ENCODE results near the gene TRPM5. TPM values are rescaled to one million over a fixed set of nuclear protein-coding genes. Genes with fewer than 3 reads are reported as not detected.

TRPM5 gene
- total and polyA plus RNA-seq, 2 of the 8 experiments (the other 6 are each of a cell fraction or from before 2014, with no cell fraction given): 0.02 TPM; not detected in 1

Other genes starting within 250 kb of the TRPM5 start
- gene ASCL2, start 173.9 kb downstream of the TRPM5 start, total RNA-seq (2021; fragmentation: NEBNext Ultra II Directional; extraction: Animal tissue kit (Norgen Biotek cat#: 25700)): 0.23 and 0.56 TPM in 2 replicates
- 0.41 and 0.51 TPM in 2 replicates for gene ASCL2, start 173.9 kb downstream of the TRPM5 start, polyA plus RNA-seq (2011; rRNA removed)
- not detected in 2 replicates for gene C11orf21, start 142.6 kb downstream of the TRPM5 start, total RNA-seq (2021; fragmentation: NEBNext Ultra II Directional; extraction: Animal tissue kit (Norgen Biotek cat#: 25700))
- gene C11orf21, start 142.6 kb downstream of the TRPM5 start, polyA plus RNA-seq (2011; rRNA removed): not detected in 2 replicates
- not detected in 2 replicates for gene TSPAN32, start 142.5 kb downstream of the TRPM5 start, total RNA-seq (2021; fragmentation: NEBNext Ultra II Directional; extraction: Animal tissue kit (Norgen Biotek cat#: 25700))
- not detected in 2 replicates for gene TSPAN32, start 142.5 kb downstream of the TRPM5 start, polyA plus RNA-seq (2011; rRNA removed)
- 238 and 240 TPM in 2 replicates for gene CD81, start 67.2 kb downstream of the TRPM5 start, total RNA-seq (2021; fragmentation: NEBNext Ultra II Directional; extraction: Animal tissue kit (Norgen Biotek cat#: 25700))
- gene CD81, start 67.2 kb downstream of the TRPM5 start, polyA plus RNA-seq (2011; rRNA removed): 309 and 386 TPM in 2 replicates
- gene TSSC4, start 43.8 kb downstream of the TRPM5 start, total RNA-seq (2021; fragmentation: NEBNext Ultra II Directional; extraction: Animal tissue kit (Norgen Biotek cat#: 25700)): 39.3 and 44.3 TPM in 2 replicates
- gene TSSC4, start 43.8 kb downstream of the TRPM5 start, polyA plus RNA-seq (2011; rRNA removed): 34.0 and 49.6 TPM in 2 replicates
- gene KCNQ1, start 494 bp upstream of the TRPM5 start, total RNA-seq (2021; fragmentation: NEBNext Ultra II Directional; extraction: Animal tissue kit (Norgen Biotek cat#: 25700)): 2.0 and 2.4 TPM in 2 replicates
- gene KCNQ1, start 494 bp upstream of the TRPM5 start, polyA plus RNA-seq (2011; rRNA removed): 1.9 and 2.4 TPM in 2 replicates

All from H1 (cell line).